ENCODE results near the gene RAB4B.
"Not testable (repeated sequence)": the region's sequence is repeated elsewhere in the genome, so short reads cannot be mapped to it uniquely, and the experiment has no call there.

Gene RAB4B

GRCh38 chr19:40781140-40781539, 3.1 kb downstream of the RAB4B start:
- no peak for DNase-seq

DNA sequence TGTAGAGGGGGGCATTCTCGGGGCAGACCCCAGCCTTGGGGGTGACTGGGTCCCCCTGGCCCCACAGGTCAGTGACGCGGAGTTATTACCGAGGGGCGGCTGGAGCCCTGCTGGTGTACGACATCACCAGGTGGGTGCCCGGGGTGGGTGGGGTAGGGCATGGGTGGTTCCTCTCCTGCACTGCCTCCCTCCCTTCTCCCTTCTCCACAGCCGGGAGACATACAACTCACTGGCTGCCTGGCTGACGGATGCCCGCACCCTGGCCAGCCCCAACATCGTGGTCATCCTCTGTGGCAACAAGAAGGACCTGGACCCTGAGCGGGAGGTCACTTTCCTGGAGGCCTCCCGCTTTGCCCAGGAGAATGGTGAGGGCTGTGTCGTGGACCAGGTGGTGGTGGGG, 5.7 kb downstream of the RAB4B start:
- DNase-seq: no peak

DNA sequence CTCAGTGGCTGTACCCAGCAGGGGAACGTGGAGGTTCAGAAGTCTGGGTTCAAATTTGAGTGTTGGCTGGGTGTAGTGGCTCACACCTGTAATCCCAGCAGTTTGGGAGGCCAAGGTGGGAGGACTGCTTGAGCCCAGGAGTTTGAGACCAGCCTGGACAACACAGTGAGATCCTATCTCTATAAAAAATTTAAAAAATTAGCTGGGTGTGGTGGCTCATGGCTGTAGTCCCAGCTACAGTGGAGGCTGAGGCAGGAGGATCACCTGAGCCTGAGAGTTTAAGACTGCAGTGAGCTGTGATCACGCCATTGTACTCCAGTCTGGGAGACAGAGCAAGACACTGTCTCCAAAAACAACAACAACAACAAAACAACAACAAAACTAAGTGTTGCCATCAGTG, 6.1 kb downstream of the RAB4B start:
- DNase-seq: not testable (repeated sequence)

GRCh38 chr19:40785526-40785925, 7.5 kb downstream of the RAB4B start:
- DNase-seq: no peak

DNA sequence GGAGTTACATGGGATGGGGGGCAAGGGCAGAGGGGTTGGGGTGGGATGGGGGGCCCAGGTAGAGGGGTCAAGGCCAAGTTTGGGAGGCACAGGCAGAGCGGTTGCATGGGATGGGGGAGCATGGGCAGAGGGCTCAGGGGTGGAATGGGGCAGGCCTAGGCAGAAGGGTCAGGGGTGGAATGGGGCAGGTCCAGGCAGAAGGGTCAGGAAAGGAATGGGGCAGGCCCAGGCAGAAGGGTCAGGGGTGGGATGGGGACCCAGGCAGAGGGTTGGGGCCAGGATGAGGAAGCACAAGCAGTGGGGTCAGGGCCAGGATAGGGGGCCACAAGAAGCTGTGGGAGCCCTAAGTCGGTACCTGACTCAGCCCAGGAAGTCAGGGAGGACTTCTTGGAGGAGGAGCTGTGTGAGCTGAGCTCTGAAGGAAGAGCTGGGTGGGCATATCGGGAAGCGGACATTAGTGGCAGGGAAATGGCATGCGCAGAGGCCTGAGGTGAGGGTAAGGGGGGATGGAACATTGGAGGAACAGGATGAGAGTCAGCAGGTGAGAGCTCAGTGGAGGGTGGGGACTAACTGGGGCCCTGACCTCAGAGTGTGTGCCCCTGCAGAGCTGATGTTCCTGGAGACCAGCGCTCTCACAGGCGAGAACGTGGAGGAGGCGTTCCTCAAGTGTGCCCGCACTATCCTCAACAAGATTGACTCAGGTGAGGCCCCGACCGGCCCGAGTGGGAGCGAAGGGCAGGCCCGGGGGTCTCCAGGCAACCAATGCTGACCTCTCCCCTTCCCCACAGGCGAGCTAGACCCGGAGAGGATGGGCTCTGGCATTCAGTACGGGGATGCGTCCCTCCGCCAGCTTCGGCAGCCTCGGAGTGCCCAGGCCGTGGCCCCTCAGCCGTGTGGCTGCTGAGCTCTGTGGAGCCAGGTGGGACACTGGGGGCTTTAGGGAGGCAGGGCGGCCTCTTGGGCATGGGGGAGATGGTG, 8.3 kb downstream of the RAB4B start:
- no peak for DNase-seq

GRCh38 chr19:40791349-40791748, 13.3 kb downstream of the RAB4B start:
- no peak for DNase-seq

- DNase-seq: no peak
These were observed 13.9 kb downstream of the RAB4B start for GRCh38 chr19:40791996-40792395.

- DNase-seq: no peak
These were observed 19.3 kb downstream of the RAB4B start for GRCh38 chr19:40797166-40797962.

DNA sequence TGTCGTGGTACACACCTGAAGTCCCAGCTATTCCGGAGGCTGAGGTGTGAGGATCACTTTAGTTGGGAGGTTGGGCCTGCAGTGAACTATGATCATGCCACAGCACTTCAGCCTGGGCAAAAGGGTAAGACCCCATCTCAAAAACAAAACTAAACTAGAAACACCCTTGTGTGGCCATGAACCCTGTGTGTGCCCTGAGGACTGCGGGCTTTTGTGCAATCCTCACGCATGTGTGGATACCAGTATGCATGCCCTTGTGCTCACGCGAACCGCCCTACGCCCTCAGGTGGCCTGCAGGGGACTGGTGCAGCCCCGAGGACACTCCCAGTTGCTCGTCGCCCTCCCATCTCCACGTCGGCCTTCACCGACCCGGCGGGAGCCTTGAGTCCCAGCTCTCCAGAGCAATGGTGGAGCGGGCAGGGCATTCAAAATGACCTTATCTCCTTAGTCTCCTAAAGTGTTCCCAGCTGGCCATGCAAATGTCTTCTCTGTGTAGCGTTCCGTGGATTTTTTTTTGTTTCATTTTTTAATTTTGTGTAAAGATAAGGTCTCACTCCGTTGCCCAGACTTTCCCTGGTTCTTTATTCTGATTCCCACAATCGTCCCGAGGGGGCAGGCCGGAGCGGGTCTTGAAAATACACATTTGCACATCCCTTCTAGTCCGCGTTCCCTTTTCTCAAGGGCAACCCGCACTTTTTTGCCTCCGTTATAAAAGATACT, 20.1 kb downstream of the RAB4B start:
- DNase-seq: peak; percentile 23

DNA sequence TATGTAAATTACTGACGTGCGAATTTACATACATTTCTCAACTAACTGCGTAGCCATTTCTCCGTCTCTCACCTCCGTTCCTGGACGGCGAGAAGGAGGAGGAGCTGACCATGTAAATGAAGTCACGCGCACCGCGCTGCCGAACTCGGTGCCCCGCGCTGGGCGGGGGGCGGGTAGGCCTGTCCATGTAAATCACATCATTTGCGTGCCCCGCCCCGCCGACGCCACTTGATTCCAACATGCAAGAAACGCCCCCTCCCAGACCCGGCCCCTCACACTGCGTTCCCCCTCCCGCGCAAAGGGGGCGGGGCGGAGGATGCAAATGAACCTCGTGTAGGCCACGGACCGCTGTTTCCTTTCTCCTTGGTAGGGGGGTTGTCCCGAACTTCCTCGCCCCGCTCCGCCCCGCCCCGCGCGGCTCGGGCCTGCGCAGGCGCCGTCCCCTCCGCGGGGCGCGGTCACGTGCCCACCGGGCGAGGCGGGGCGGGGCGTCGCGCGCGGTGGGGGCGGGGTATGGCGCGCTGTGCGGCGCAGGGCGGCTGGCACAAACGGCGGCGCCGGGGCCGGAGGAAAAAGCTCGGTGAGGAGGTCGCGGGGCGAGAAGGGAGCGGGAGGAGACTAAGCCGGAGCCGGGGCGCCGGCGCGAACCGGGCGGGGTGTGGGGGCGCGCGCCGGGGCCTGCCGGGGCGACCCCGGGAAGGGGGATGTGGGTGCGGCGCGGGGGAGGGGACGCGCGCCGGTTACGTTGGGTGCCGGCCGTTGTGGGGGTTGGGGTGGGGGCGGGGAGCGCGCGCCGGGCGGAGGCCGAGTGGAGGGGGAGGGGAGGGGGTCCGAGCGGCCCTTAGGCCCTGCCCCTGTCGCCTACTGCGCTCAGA, 20.9 kb downstream of the RAB4B start, which contains the start of gene EGLN2:
Gene EGLN2 (plus strand): TSS at position 509 of the 875 bp plus-strand sequence. CDS start 1,382 bp downstream, outside the sequence.
- DNase-seq: peak; percentile 100

GRCh38 chr19:40799558-40800338, 21.7 kb downstream of the RAB4B start:
- DNase-seq: no peak

GRCh38 chr19:40800339-40800996, 22.4 kb downstream of the RAB4B start:
- no peak for DNase-seq

GRCh38 chr19:40800997-40801377, 22.9 kb downstream of the RAB4B start:
- no peak for DNase-seq

DNA sequence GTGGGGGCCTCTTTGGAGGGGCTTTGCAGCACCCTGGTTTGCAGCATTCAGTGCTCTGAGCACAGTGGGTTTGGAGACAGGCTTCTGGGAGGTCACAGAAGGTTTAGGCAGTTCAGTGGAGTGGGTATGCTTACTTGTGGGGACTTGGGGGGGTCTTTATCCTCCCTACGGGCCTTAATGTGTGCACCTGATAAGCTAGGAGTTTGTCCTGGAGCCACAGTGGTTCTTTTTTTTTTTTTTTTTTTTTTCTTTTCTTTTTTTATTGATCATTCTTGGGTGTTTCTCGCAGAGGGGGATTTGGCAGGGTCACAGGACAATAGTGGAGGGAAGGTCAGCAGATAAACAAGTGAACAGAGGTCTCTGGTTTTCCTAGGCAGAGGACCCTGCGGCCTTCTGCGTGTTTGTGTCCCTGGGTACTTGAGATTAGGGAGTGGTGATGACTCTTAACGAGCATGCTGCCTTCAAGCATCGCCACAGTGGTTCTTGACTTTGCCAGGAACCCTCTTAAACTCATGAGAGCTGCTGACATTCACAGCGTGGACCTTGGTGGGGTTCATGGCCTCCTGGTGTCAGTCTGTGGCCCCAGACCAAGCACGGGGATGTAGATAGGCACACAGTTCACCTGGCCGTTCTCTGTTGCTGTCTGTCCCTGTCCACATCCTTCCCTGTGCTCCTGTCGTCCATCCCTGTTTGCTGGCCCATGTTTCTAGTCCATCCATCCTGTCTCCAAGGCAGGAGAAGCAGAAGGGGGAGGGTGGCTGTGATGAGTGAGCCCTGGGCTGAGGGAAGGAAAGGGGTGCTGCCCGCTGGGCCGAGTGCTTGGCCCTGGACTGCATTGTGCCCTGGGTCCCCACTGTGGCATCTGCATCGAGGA, 23.6 kb downstream of the RAB4B start:
- DNase-seq: no peak

DNA sequence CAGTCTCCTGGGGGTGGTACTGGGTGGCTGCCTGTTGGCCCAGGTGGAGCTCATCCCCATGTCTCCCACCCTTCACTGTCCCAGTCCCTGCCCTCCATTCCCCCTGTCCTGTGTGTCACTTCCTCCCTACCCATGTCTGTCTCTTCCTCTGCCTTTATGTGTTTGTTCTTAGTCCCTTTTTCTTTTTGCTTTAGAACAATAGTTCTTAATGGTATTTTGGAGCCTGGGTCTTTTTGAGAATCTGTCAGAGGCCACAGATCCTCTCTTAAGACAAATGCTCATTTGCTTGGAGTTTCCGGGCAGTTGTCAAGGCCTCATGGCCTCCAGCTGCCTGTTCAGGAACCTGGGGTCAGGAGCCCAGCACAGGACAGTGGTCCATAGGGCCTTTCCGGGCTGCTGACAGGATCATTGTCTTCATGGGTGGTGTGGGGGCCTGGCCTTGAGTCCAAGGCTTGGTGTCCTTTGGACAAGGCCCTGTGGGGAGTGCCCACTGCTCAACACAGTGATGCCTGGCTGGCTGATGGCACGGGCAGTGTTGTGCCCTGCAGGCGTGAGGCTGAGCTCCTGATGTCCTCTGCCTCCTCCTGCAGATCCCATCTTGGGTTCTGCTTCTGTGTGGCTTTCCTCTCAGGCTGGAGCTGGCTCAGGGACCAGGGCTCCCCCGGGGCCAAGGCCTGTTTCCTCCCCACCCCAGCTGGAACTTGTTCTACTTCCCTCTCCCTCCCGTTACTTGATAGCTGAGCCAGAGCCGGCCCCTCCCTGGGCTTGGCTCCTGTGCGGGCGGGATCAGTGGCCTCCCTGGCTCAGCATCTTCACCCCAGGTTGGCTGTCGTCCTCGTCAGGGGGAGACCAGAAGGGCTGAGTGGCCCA, 24.5 kb downstream of the RAB4B start:
- DNase-seq: no peak

DNA sequence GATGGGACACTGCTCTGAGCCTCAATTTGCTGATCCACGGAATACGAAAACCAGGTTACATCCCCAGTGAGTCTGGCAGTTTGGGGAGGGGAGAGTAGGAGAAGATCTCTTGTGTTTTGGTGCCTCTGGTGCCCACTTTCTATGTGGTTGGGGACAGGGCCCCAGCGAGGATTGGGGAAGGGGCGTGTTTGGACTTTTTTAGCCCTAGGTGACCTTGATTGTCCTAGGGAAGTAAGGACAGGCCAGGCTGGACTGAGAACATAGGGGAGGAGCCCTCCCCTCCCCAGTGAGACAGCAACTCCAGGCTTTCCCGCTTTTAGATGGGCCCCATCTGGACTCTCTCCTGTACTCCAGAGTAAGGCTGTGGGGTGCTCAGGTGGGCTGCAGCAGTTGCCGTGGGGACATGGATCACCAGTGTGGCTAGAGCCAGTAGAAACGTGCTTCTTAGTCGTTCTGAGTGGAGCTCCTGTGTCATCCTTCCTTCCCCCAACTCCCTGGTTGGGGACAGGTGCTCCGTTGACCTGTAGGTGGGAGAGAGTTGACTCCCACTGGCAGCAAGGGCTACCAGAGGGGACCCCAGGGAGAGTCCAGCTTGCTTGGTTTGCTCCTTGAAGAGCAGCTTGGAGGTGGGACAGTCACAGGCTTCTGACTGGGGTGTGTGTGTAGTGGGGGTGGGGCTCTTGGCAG, 25.3 kb downstream of the RAB4B start:
- DNase-seq: no peak

DNA sequence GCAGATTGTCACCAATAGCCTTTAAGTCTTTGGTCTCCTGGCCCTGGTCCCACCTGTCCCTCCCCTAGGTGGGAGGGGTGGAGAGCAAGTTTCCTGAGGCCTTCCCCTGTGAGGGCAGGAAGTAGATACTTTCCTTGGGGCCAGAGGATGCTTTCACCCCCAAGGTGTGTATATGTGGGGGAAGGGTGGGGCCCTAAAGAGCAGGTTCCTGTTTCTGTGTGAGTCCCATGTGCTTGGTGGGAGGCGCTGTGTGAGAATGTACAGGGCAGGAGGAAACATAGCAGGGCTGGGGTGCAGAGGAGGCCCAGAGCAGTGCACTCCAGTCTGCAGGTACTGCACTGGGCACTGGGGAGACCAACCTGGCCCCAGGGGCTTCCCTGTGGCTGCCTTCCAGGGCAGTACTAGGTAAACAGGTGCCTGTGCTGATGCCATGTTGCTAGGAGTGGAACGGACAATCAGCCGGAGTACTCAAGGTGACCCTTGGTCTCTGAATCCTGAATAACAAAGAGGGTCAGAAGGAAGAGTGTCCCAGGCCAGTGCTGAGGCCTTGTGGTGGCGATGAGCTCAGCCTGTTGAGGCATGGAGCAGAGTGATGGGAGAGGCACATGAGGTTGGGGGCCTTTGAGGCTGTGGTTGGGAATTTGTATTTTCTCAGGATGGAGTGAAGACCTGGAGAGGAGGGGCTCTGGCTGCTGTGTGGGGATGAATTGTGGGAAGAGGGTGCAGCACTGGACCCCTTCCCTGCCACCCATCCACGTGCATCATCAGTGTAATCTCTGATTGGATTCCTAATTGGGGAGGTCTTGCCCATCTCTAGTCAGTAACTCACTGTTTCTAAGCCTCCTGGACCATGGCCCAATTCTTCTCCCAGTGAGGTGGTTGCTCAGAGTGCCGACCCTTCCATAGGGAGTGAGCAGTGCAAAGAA, 26.1 kb downstream of the RAB4B start:
- DNase-seq: no peak

Measured in COR-L47 (cell line).